H9 (cell line): ENCODE measurements around the gene NEMP2. TPM values are rescaled to one million over a fixed set of nuclear protein-coding genes. Genes with fewer than 3 reads are reported as not detected.

Experiments
- DNase-seq: peaks from one replicate; pipeline ENCODE4 v3.0.0-alpha.2; 2017
- H2AFZ ChIP-seq: one replicate; pipeline ENCODE4 v1.6.1; 2013; ENCODE audit warnings: mild to moderate bottlenecking, low read length, control low read depth, moderate library complexity
- H2AK5ac ChIP-seq: 2 replicates; pipeline ENCODE4 v1.6.1; 2013; ENCODE audit warnings: low read length, control low read depth, mixed read lengths; ENCODE audit not compliant: insufficient read length
- H2BK120ac ChIP-seq: one replicate; pipeline ENCODE4 v1.6.1; 2013; ENCODE audit warnings: low read depth, mild to moderate bottlenecking, low read length, control low read depth, inconsistent platforms; ENCODE audit not compliant: poor library complexity, severe bottlenecking
- H2BK12ac ChIP-seq: 2 replicates; pipeline ENCODE4 v1.6.1; 2013; ENCODE audit warnings: low read length, control low read depth, mixed read lengths, low read depth; ENCODE audit not compliant: insufficient read length
- H2BK15ac ChIP-seq: 2 replicates; pipeline ENCODE4 v1.6.1; 2013; ENCODE audit warnings: low read depth, low read length, control low read depth
- H2BK20ac ChIP-seq: one replicate; pipeline ENCODE4 v1.6.1; 2013; ENCODE audit warnings: low read depth, mild to moderate bottlenecking, low read length, control low read depth, inconsistent platforms; ENCODE audit not compliant: poor library complexity, severe bottlenecking
- H2BK5ac ChIP-seq: 2 replicates; pipeline ENCODE4 v1.6.1; 2013; ENCODE audit warnings: low read length, control low read depth, mixed read lengths; ENCODE audit not compliant: insufficient read length
- H3K14ac ChIP-seq: 2 replicates; pipeline ENCODE4 v1.6.1; 2013; ENCODE audit warnings: low read length, control low read depth; ENCODE audit not compliant: insufficient read depth
- H3K18ac ChIP-seq: 2 replicates; pipeline ENCODE4 v1.6.1; 2013; ENCODE audit warnings: low read depth, mild to moderate bottlenecking, mixed read lengths, low read length, control low read depth; ENCODE audit not compliant: insufficient read length
- H3K23ac ChIP-seq: 2 replicates; pipeline ENCODE4 v1.6.1; 2013; ENCODE audit warnings: low read length, control low read depth, mixed read lengths, low read depth; ENCODE audit not compliant: insufficient read length
- H3K23me2 ChIP-seq: 2 replicates; pipeline ENCODE4 v1.6.1; 2013; ENCODE audit warnings: low read depth, mild to moderate bottlenecking, mixed read lengths, low read length, control low read depth; ENCODE audit not compliant: insufficient read length, poor library complexity, severe bottlenecking
- H3K27ac ChIP-seq: 2 replicates; pipeline ENCODE4 v1.5.1; 2013; ENCODE audit warnings: low read length, control low read depth, mixed read lengths, low read depth; ENCODE audit not compliant: insufficient read length
- H3K27me3 ChIP-seq: 2 replicates; pipeline ENCODE4 v1.6.1; 2013; ENCODE audit warnings: low read length, control low read depth, inconsistent platforms; ENCODE audit not compliant: insufficient read depth
- H3K4ac ChIP-seq: 2 replicates; pipeline ENCODE4 v1.6.1; 2013; ENCODE audit warnings: low read depth, mild to moderate bottlenecking, control low read depth, inconsistent platforms, low read length, moderate library complexity
- H3K4me1 ChIP-seq: 2 replicates; pipeline ENCODE4 v1.6.1; 2013; ENCODE audit warnings: low read length, control low read depth, inconsistent platforms; ENCODE audit not compliant: insufficient read depth
- H3K4me2 ChIP-seq: 2 replicates; pipeline ENCODE4 v1.6.1; 2013; ENCODE audit warnings: low read length, control low read depth, mixed read lengths; ENCODE audit not compliant: insufficient read length, insufficient read depth
- H3K56ac ChIP-seq: 2 replicates; pipeline ENCODE4 v1.6.1; 2013; ENCODE audit warnings: low read depth, mild to moderate bottlenecking, mixed read lengths, low read length, control low read depth; ENCODE audit not compliant: insufficient read length
- H3K79me1 ChIP-seq: 2 replicates; pipeline ENCODE4 v1.6.1; 2013; ENCODE audit warnings: low read depth, mild to moderate bottlenecking, moderate library complexity, low read length, control low read depth, inconsistent platforms; ENCODE audit not compliant: insufficient read depth, poor library complexity, severe bottlenecking
- H3K79me2 ChIP-seq: 2 replicates; pipeline ENCODE4 v1.6.1; 2013; ENCODE audit warnings: low read length, control low read depth, inconsistent platforms; ENCODE audit not compliant: insufficient read depth
- H3K9ac ChIP-seq: 2 replicates; pipeline ENCODE4 v1.6.1; 2013; ENCODE audit warnings: low read length, control low read depth, mixed read lengths; ENCODE audit not compliant: insufficient read length; ENCODE audit errors: extremely low read depth
- H3K9me3 ChIP-seq: one replicate; pipeline ENCODE4 v1.6.1; 2013; ENCODE audit warnings: low read depth, low read length, inconsistent platforms; ENCODE audit not compliant: control insufficient read depth
- H3T11ph ChIP-seq: one replicate; pipeline ENCODE4 v1.6.1; 2013; ENCODE audit warnings: mild to moderate bottlenecking, low read length, control low read depth, inconsistent platforms
- H4K20me1 ChIP-seq: one replicate; pipeline ENCODE4 v1.6.1; 2013; ENCODE audit not compliant: control insufficient read depth, insufficient read length, insufficient read depth
- H4K5ac ChIP-seq: 2 replicates; pipeline ENCODE4 v1.6.1; 2013; ENCODE audit warnings: low read depth, mild to moderate bottlenecking, mixed read lengths, low read length, control low read depth; ENCODE audit not compliant: insufficient read length
- H4K8ac ChIP-seq: replicated peaks from 2 replicates; pipeline ENCODE4 v1.6.1; 2013; ENCODE audit warnings: low read length, control low read depth, mixed read lengths, low read depth; ENCODE audit not compliant: insufficient read length
- H4K91ac ChIP-seq: 2 replicates; pipeline ENCODE4 v1.6.1; 2013; ENCODE audit warnings: low read depth, mild to moderate bottlenecking, moderate library complexity, mixed read lengths, low read length, control low read depth; ENCODE audit not compliant: insufficient read length
- H3K27ac Mint-ChIP-seq, 3 experiments: 2 replicates in 2 of 3; 3 replicates in 1 of 3; pipeline ENCODE4 v1.8.0; 2020 to 2021; ENCODE audit warnings: mixed read lengths in 3 of 3, mild to moderate bottlenecking in 1 of 3, moderate library complexity in 1 of 3
- H3K27me3 Mint-ChIP-seq: 2 replicates; pipeline ENCODE4 v1.8.0; 2021; ENCODE audit warnings: low read depth, mild to moderate bottlenecking, moderate library complexity, mixed read lengths
- H3K36me3 Mint-ChIP-seq, 3 experiments: 2 replicates in 2 of 3; 3 replicates in 1 of 3; pipeline ENCODE4 v1.8.0; 2020 to 2021; ENCODE audit warnings: low read depth in 3 of 3, mixed read lengths in 3 of 3; ENCODE audit not compliant: insufficient read depth in 1 of 3
- H3K4me1 Mint-ChIP-seq, 2 experiments: 2 replicates each; pipeline ENCODE4 v1.8.0; 2020; ENCODE audit warnings: mixed read lengths in 2 of 2
- H3K4me3 Mint-ChIP-seq, 2 experiments: 2 replicates in 1 of 2; 3 replicates in 1 of 2; pipeline ENCODE4 v1.8.0; 2020 to 2021; ENCODE audit warnings: mild to moderate bottlenecking in 2 of 2, mixed read lengths in 2 of 2, moderate library complexity in 1 of 2
- H3K9me3 Mint-ChIP-seq, 2 experiments: 2 replicates in 1 of 2; 3 replicates in 1 of 2; pipeline ENCODE4 v1.8.0; 2020; ENCODE audit warnings: mild to moderate bottlenecking in 2 of 2, mixed read lengths in 2 of 2, moderate library complexity in 1 of 2
- CTCF ChIP-seq: fragments of 200-600 bp; sonication (generic); conservative IDR thresholded peaks from 3 replicates; pipeline ENCODE4 v1.8.0; 2021; ENCODE audit warnings: antibody characterized with exemption, mild to moderate bottlenecking
- WGBS: extraction: QIAGEN DNeasy Blood & Tissue Kit; methylation state at CpG from one replicate; pipeline ENCODE4 v1.1.7; 2013; ENCODE audit warnings: missing lambda C conversion rate, low lambda C conversion rate, mixed read lengths; ENCODE audit not compliant: insufficient read length; ENCODE audit errors: extremely low coverage; 5-methylcytosine and 5-hydroxymethylcytosine counted together
- total RNA-seq: library from RNA; stranded (reverse); gene quantifications from 2 replicates; pipeline ENCODE4 v1.2.1, GENCODE V29; 2021

NEMP2 gene
- total RNA-seq, 1 experiment from 2014 or later = 5.3 TPM

- Mint-ChIP-seq H3K9me3 (no peaks in the 10 kb centered on the region), H3K4me3 (no peak overlapping the region), H3K27ac (peak overlapping the region in 1 of 3 experiments; percentile 27; a peak in 1 of 7 replicates), H3K36me3 (no peaks in the 10 kb centered on the region; a peak in 1 of 7 replicates), H3K27me3 (no peaks in the 10 kb centered on the region), H3K4me1 (peaks cover 21 to 25% of the 10 kb centered on the region in 2 experiments)
- Histone ChIP-seq H2BK15ac (no peak overlapping the region), H3K4me2 (no peak overlapping the region), H3K27me3 (no peaks in the 10 kb centered on the region), H3K23ac (no peak overlapping the region), H3K4ac (no peak overlapping the region), H2BK5ac (no peak overlapping the region), H4K5ac (no peak overlapping the region), H2AFZ (no peak overlapping the region), H4K20me1 (no peaks in the 10 kb centered on the region), H3K23me2 (peaks cover 5% of the 10 kb centered on the region), H3K9ac (no peak overlapping the region), H3K79me2 (no peaks in the 10 kb centered on the region), H3K56ac (no peak overlapping the region), H3T11ph (no peak overlapping the region), H3K9me3 (no peaks in the 10 kb centered on the region), H3K18ac (no peak overlapping the region), H3K4me1 (no peaks in the 10 kb centered on the region; the same call in 1 of the 2 replicates), H3K27ac (no peak overlapping the region), H3K14ac (no peak overlapping the region), H2BK120ac (no peak overlapping the region), H2BK12ac (no peak overlapping the region), H2AK5ac (no peak overlapping the region), H4K8ac (no peak overlapping the region), H3K79me1 (no peaks in the 10 kb centered on the region), H4K91ac (no peak overlapping the region), H2BK20ac (no peak overlapping the region)
- no peak for DNase-seq
- WGBS = no CpG with 5 or more reads among the region's 3 CpGs
- no peak for TF ChIP-seq CTCF
Observed at GRCh38 chr2:190529486-190530247, 4.9 kb downstream of the NEMP2 start.
